Ammon's horn (tissue), 1 donor: ENCODE results near the gene CDV3.

Experiments used
- DNase-seq: peaks from one replicate; pipeline ENCODE4 v3.0.0-alpha.2; 2016; ENCODE audit warnings: low spot score

Gene CDV3

GRCh38 chr3:133568294-133569014 is 5.0 kb upstream of the CDV3 start:
- DNase-seq = no peak

- no peak for DNase-seq
These were observed 3.1 kb upstream of the CDV3 start for GRCh38 chr3:133570139-133570936.

GRCh38 chr3:133570937-133571320 is 2.6 kb upstream of the CDV3 start:
- no peak for DNase-seq

- DNase-seq = peak; percentile 37
These were observed 1.1 kb upstream of the CDV3 start for GRCh38 chr3:133572158-133573053.

- peak; percentile 100 for DNase-seq
These were observed 345 bp upstream of the CDV3 start for GRCh38 chr3:133573054-133573628.

- peak; percentile 61 for DNase-seq
These were observed 885 bp downstream of the CDV3 start for GRCh38 chr3:133574260-133574881.

- DNase-seq = no peak
These were observed 1.6 kb downstream of the CDV3 start for GRCh38 chr3:133575086-133575485.

GRCh38 chr3:133576169-133576568 is 2.7 kb downstream of the CDV3 start:
- no peak for DNase-seq

GRCh38 chr3:133578548-133579191 is 5.2 kb downstream of the CDV3 start:
- peak; percentile 34 for DNase-seq

- no peak for DNase-seq
These were observed 9.9 kb downstream of the CDV3 start for GRCh38 chr3:133583396-133583795.

GRCh38 chr3:133588035-133588434 is 14.5 kb downstream of the CDV3 start:
- no peak for DNase-seq

GRCh38 chr3:133588784-133589465 is 15.4 kb downstream of the CDV3 start:
- no peak for DNase-seq

- DNase-seq = no peak
These were observed 16.0 kb downstream of the CDV3 start for GRCh38 chr3:133589503-133589902.

GRCh38 chr3:133591271-133591742 is 17.8 kb downstream of the CDV3 start:
- no peak for DNase-seq

- no peak for DNase-seq
These were observed 19.4 kb downstream of the CDV3 start for GRCh38 chr3:133592843-133593242.

- no peak for DNase-seq
These were observed 19.8 kb downstream of the CDV3 start for GRCh38 chr3:133593243-133593642.

- DNase-seq = no peak
These were observed 21.9 kb downstream of the CDV3 start for GRCh38 chr3:133595341-133595740.

GRCh38 chr3:133598405-133598804 is 24.9 kb downstream of the CDV3 start:
- no peak for DNase-seq

GRCh38 chr3:133599280-133599679 is 25.8 kb downstream of the CDV3 start:
- no peak for DNase-seq

GRCh38 chr3:133600572-133601081 is 27.1 kb downstream of the CDV3 start:
- DNase-seq = no peak
